Measurements from ENCODE around the gene PVALEF.

GRCh38 chr17:81199482-81199830 lies 34.1 kb downstream of the PVALEF start:
- TF ChIP-seq, protein P1, sequence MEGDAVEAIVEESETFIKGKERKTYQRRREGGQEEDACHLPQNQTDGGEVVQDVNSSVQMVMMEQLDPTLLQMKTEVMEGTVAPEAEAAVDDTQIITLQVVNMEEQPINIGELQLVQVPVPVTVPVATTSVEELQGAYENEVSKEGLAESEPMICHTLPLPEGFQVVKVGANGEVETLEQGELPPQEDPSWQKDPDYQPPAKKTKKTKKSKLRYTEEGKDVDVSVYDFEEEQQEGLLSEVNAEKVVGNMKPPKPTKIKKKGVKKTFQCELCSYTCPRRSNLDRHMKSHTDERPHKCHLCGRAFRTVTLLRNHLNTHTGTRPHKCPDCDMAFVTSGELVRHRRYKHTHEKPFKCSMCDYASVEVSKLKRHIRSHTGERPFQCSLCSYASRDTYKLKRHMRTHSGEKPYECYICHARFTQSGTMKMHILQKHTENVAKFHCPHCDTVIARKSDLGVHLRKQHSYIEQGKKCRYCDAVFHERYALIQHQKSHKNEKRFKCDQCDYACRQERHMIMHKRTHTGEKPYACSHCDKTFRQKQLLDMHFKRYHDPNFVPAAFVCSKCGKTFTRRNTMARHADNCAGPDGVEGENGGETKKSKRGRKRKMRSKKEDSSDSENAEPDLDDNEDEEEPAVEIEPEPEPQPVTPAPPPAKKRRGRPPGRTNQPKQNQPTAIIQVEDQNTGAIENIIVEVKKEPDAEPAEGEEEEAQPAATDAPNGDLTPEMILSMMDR (IDR thresholded peaks at IDR 0.05), result no peak
- TF ChIP-seq POLR2A (IDR thresholded peaks at IDR 0.05), result no peak
